Activated T-cell treated with anti-CD3 and anti-CD28 coated beads, Interleukin-2, amount 50 U/mL, for 1 hour (primary cell): Measurements from ENCODE around the gene GALNT9.

ENCODE experiments used
- DNase-seq: peaks from one replicate; pipeline ENCODE4 v3.0.0-alpha.2; 2020

The GALNT9 gene

GRCh38 chr12:132178801-132179401, 150.5 kb downstream of the GALNT9 start:
- DNase-seq, result peak; percentile 52

GRCh38 chr12:132178316-132178715, 151.1 kb downstream of the GALNT9 start:
- no peak for DNase-seq

GRCh38 chr12:132176920-132177551, 152.4 kb downstream of the GALNT9 start:
- DNase-seq, result no peak

- DNase-seq, result no peak
These were observed 152.9 kb downstream of the GALNT9 start for GRCh38 chr12:132176385-132176919.

- no peak for DNase-seq
These were observed 153.6 kb downstream of the GALNT9 start for GRCh38 chr12:132175496-132176384.

DNA sequence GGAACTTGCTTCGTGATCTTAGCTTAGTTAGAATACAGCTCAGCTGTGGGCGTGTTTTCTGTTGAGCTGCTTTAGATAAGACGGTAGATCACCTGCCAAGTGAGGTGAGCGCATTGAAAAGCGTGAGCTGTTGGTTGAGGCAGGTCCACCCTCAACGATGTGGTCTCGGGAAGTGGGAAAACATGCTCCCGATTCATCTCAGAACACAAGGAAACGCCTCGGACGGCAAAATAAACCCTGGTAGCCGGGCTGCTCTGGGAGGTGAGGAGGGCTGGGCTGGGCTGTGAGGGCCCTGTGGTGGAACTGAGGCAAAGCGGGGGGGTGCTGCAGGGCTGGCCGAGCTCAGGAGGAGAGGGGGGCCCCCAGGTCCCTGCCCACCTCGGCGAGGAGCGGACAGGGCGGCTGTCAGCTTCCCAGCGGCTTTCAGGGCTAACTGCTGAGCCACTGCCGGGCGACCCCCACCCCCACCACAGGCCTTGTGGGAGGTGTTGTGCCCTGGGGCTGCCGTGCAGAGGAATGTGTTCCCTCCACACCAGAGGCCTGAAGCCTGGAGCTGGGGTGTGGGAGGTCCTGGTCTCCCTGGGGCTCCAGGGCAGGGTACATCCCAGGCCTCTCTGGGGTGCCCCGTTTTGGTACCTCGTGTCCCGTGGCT, 154.4 kb downstream of the GALNT9 start:
- no peak for DNase-seq

GRCh38 chr12:132174015-132174838, 155.2 kb downstream of the GALNT9 start:
- no peak for DNase-seq

DNA sequence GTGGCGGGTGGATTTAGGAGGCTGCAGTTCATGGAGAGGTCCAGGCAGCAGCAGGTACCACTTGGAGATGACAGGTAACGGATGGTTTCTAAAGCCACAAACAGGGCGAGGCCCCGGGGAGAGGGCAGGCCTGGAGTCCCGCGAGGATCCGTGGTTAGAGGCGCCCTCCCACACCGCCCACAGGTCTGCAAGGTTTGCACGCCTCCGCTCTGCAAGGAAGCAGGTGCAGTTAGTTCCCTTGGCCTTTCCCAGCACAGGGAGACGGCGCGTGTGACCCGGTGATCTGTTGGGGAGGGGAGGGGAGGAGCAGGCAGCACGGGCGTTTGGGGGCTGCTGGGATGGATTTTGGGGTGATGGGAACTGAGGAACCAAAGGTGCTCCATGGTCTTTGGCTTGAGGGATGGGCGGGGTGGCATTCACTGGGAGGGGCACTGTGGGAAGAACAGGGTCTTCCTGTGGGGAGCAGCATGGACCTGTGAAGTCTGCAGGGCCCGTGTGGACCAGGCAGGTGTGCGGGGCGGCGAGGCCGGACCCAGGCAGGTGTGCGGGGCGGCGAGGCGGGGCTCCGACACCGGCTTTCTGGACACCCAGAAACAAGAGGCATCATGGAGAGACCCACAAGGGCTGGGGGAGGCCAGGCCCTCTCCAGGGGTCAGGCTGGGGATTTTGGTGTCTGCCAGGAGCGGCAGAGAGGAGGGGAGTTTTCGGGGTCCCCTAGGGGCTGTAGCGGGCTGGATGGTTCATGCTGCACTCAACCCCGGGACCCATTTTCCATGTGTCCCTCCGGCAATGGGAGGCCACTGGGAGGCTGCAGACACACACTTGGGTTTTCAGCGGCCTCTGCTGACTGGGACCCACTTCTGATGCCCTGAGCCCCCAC, 156.0 kb downstream of the GALNT9 start:
- DNase-seq, result no peak

DNA sequence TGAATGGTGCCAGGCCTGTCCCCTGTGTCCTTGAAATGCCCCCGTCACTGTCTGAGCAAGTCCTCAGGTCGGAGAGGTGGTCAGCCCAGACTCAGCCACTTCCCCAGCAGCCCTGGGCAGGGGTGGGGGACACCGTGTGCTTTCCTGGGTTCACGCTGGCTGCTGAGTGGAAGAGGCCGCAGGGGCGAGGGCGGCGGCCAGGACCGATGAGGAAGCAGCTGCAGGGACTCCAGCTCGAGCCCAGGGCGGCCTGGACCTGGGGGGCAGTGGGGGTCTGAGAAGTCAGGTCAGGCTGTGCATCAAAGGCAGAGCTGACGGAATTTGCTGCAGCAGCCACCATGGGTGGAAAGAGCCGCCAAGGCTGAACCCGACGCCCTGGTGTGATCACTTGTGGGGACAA, 156.8 kb downstream of the GALNT9 start:
- no peak for DNase-seq

- no peak for DNase-seq
These were observed 157.3 kb downstream of the GALNT9 start for GRCh38 chr12:132171968-132172521.

- DNase-seq, result no peak
These were observed 158.0 kb downstream of the GALNT9 start for GRCh38 chr12:132171293-132171967.

DNA sequence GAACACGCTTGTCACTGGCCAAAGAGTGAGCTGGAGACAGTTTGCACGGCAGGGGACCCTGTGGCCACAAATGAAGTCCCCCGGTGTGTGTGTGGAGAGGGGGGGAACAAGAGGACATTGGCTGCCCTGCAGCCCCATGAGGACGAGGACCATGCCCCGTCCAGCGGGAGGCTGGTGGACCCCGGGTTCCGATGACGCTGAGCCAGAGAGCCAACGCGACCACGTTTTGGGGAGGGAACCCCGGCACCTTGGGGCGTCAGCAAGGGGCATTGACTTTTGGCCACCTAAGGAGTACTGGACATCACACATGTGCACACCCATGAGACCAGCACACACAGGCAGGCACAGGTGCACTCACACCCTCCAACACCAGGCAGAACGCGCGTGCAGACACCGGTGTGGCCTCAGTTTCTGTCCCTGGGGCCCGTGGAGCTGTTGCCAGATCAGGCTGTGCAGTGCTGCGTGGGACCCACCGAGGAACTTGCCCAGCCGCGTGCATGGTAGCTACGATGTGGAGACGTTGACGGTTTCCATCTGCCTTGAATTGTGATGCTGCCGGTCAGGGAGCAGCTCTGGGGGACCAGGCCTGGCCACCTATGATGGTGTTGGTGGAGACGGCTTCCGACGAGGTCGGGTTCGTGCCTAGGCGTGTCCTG, 158.6 kb downstream of the GALNT9 start:
- no peak for DNase-seq

GRCh38 chr12:132170094-132170636, 159.2 kb downstream of the GALNT9 start:
- no peak for DNase-seq

DNA sequence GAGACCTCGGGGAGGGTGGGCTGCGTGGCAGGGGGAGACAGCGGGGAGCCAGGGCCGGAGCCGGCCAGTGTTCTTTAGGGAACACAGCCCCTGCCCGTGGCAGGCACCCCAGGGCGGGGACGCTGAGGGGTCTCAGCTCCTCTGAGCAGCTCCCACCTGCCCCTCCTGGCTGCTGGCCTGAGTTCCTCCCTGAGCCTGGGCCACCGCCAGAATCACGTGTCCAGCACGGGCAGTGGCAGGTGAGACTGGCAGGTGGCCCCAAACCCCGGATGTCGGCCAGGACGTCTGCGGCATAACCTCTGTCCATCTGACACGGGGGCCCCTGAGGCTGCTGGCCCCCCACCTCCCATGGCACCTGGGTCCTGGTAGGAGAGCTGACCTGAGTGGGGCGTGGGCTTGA, 160.0 kb downstream of the GALNT9 start:
- no peak for DNase-seq

DNA sequence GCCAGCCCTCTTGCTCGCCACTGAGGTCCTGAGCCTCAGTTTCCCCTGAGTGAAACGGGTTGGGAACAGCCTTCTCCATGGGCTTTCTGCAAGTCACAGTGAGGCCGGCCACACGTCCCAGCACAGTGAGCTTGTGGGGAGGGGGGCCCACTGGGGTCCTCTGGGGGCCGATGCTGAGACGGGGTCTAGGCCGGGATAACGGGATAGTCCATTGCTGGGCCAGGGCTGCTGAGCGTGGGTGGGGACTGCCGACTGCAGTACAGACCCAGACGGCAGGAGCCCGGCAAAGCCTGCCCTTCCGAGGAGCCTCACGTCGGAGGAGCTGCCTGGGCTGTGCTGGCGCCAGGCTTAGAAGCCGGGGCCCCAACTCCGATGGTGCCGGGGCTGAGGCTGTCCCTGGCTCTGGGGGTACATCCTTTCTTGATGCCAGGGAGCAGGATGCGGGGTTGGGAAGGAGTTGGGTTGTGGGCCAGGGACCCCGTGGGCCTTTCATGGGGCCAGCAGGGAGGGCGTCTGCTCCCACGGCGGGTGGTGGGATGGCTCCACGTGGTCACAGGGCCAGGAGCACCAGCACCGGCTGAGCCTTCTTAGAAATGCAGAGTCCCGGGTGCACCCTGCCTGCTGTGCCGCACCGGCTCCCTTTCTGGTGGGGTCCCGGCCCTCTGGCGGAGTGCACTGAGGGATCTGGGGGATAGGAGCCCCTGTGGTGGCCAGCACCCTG, 160.9 kb downstream of the GALNT9 start:
- no peak for DNase-seq

DNA sequence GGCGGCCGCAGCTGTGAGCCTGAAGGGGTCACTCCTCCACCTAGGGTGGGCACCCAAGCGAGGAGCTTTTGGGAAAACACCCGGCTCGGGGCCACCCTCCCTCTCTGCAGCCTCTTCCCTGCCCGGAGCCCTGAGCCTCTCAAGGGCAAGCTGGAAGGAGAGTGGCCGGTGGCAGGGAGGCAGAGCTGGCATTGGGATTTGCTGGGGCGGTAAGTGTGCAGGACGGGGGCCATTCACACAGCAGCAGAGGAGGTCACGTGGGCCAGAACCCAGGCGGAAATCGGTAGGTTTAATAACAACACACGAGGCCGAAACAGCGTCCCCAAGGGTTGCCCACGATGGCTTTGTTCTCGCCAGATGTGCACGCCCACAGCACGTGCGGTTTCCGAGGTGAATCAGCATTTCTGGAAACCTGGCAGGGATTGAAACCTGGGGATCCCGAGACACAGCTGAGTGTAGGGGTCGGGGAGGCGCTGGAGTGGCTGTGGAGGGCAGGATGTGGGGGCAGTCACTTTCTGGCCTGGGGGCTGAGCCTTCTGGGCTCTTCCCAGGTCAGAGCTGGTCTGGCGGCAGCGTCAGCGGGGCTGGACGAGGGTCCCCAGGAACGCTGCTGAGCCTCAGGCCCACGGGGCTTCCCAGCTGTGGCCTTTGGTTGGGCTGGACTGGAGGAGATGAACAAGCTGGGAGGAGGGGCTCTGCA, 161.6 kb downstream of the GALNT9 start:
- no peak for DNase-seq

DNA sequence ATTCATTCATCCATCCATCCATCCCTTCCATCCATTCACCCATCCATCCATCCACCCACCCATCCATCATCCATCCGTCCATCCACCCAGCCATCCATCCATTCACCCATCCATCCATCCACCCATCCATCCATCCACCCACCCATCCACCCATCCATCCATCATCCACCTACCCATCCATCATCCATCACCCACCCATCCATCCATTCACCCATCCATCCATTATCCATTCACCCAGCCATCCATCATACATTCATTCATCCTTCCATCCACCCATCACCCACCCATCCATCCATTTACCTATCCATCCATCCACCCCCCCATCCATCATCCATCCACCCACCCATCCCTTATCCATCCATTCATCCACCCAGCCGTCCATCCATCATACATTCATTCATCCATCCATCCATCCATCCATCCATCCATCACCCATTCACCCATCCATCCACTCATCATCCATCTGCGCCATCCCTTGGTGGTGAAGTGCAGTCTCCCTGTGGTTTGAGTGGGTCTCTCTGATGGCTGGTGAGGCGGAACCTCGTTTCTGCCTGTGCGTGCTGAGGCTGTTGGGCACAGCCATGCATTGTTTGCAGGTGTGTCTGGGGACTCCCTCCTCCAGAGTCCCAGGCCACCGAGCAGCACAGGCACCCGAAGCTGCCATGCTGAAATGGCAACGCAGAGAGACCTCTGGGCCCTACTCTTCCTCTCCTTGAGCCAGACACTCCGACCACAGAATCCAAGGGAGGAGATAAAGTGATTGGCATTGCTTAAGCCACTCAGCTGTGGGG, 162.4 kb downstream of the GALNT9 start:
- DNase-seq, result no peak
